GM10266 (cell line): ENCODE results near the gene MMP24OS.
"Not testable (repeated sequence)": the region's sequence is repeated elsewhere in the genome, so short reads cannot be mapped to it uniquely, and the experiment has no call there.

Experiments
- DNase-seq: peaks from one replicate; pipeline ENCODE4 v3.0.0; 2012; ENCODE audit errors: extremely low spot score
- CTCF ChIP-seq: IDR thresholded peaks from 2 replicates; pipeline ENCODE4 v1.5.1; 2012; ENCODE audit warnings: mild to moderate bottlenecking, low read depth; ENCODE audit not compliant: control insufficient read depth, insufficient read depth; ENCODE audit errors: missing control alignments

MMP24OS gene

GRCh38 chr20:35319871-35320197 is 41.9 kb upstream of the MMP24OS start:
- no peak for TF ChIP-seq CTCF

GRCh38 chr20:35319192-35319870 is 41.4 kb upstream of the MMP24OS start:
- no peak for DNase-seq
- TF ChIP-seq CTCF = no peak

More at GRCh38 chr20:35319871-35320197, 41.9 kb upstream of the MMP24OS start:
- no peak for DNase-seq

- no peak for DNase-seq
- no peak for TF ChIP-seq CTCF
These were observed 40.7 kb upstream of the MMP24OS start for GRCh38 chr20:35318502-35319157.

- TF ChIP-seq CTCF = no peak
These were observed 39.7 kb upstream of the MMP24OS start for GRCh38 chr20:35317416-35318210.

GRCh38 chr20:35316086-35316485 is 38.2 kb upstream of the MMP24OS start:
- no peak for TF ChIP-seq CTCF

More at GRCh38 chr20:35317416-35318210, 39.7 kb upstream of the MMP24OS start:
- DNase-seq = no peak

GRCh38 chr20:35315632-35316020 is 37.7 kb upstream of the MMP24OS start:
- DNase-seq = not testable (repeated sequence)

More at GRCh38 chr20:35316086-35316485, 38.2 kb upstream of the MMP24OS start:
- no peak for DNase-seq

- TF ChIP-seq CTCF = no peak
- DNase-seq = no peak
These were observed 37.1 kb upstream of the MMP24OS start for GRCh38 chr20:35314816-35315631.
